ENCODE data around the gene BRAP. TPM values are rescaled to one million over a fixed set of nuclear protein-coding genes. Genes with fewer than 3 reads are reported as not detected.
"Not testable (repeated sequence)": the region's sequence is repeated elsewhere in the genome, so short reads cannot be mapped to it uniquely, and the experiment has no call there.

BRAP gene
- 10 to 100 TPM; 15.8 to 16.4 TPM for total RNA-seq

- Mint-ChIP-seq H3K4me3 (peak within 1 kb of the TSS; percentile 96), H3K27ac (peak within 1 kb of the TSS; percentile 96), H3K9me3 (no peaks in the 10 kb centered on the region), H3K36me3 (ENCODE audit: low read depth) (peaks cover 53% of the 10 kb centered on the region), H3K4me1 (peaks cover 30% of the 10 kb centered on the region), H3K27me3 (no peaks in the 10 kb centered on the region)
- peak; percentile 97 for ATAC-seq (replicated peaks)
Observed at GRCh38 chr12:111685811-111686573, at the start of gene BRAP, which contains the start of gene ACAD10. BRAP (minus strand) TSS chr12:111685956; CDS start chr12:111685792, 164 bp downstream. ACAD10 (plus strand) TSS chr12:111686053; CDS start chr12:111692710, 6,657 bp downstream.

GRCh38 chr12:111733340-111733915, 47.7 kb upstream of the BRAP start:
- no peak for ATAC-seq (replicated peaks)
- Mint-ChIP-seq H3K27ac (no peak overlapping the region), H3K4me1 (no peaks in the 10 kb centered on the region), H3K9me3 (no peaks in the 10 kb centered on the region), H3K4me3 (no peak overlapping the region), H3K27me3 (no peaks in the 10 kb centered on the region), H3K36me3 (ENCODE audit: low read depth) (peaks cover 76% of the 10 kb centered on the region)

GRCh38 chr12:111732786-111733185, 47.0 kb upstream of the BRAP start:
- ATAC-seq (replicated peaks): no peak
- Mint-ChIP-seq H3K27ac (no peak overlapping the region), H3K27me3 (no peaks in the 10 kb centered on the region), H3K4me1 (no peaks in the 10 kb centered on the region), H3K9me3 (no peaks in the 10 kb centered on the region), H3K4me3 (no peak overlapping the region), H3K36me3 (ENCODE audit: low read depth) (peaks cover 75% of the 10 kb centered on the region)

- H3K4me1 Mint-ChIP-seq: no peaks in the 10 kb centered on the region
- ATAC-seq (replicated peaks): no peak
- no peak overlapping the region for H3K4me3 Mint-ChIP-seq
- H3K27ac Mint-ChIP-seq: no peak overlapping the region
- H3K36me3 Mint-ChIP-seq (ENCODE audit: low read depth): peaks cover 62% of the 10 kb centered on the region
- H3K27me3 Mint-ChIP-seq: no peaks in the 10 kb centered on the region
- H3K9me3 Mint-ChIP-seq: no peaks in the 10 kb centered on the region
Observed at GRCh38 chr12:111730420-111730819, 44.7 kb upstream of the BRAP start.

GRCh38 chr12:111728795-111729194, 43.0 kb upstream of the BRAP start:
- ATAC-seq (replicated peaks): no peak
- H3K9me3 Mint-ChIP-seq: no peaks in the 10 kb centered on the region

GRCh38 chr12:111723646-111724360, 38.0 kb upstream of the BRAP start:
- ATAC-seq (replicated peaks); H3K4me3 Mint-ChIP-seq; H3K4me1 Mint-ChIP-seq; H3K9me3 Mint-ChIP-seq; H3K27me3 Mint-ChIP-seq; H3K27ac Mint-ChIP-seq: not testable (repeated sequence)
- H3K36me3 Mint-ChIP-seq (ENCODE audit: low read depth): peaks cover 53% of the 10 kb centered on the region

More at GRCh38 chr12:111728795-111729194, 43.0 kb upstream of the BRAP start:
- Mint-ChIP-seq H3K27me3 (no peaks in the 10 kb centered on the region), H3K36me3 (ENCODE audit: low read depth) (peaks cover 61% of the 10 kb centered on the region), H3K27ac (no peak overlapping the region), H3K4me1 (no peaks in the 10 kb centered on the region), H3K4me3 (no peak overlapping the region)

- Mint-ChIP-seq H3K36me3 (ENCODE audit: low read depth) (peaks cover 69% of the 10 kb centered on the region), H3K4me3 (no peak overlapping the region), H3K27ac (no peak overlapping the region), H3K27me3 (no peaks in the 10 kb centered on the region), H3K4me1 (no peaks in the 10 kb centered on the region), H3K9me3 (no peaks in the 10 kb centered on the region)
- ATAC-seq (replicated peaks): no peak
Observed at GRCh38 chr12:111720457-111720856, 34.7 kb upstream of the BRAP start.

GRCh38 chr12:111719316-111719715, 33.6 kb upstream of the BRAP start:
- not testable (repeated sequence) for ATAC-seq (replicated peaks); H3K27ac Mint-ChIP-seq; H3K9me3 Mint-ChIP-seq; H3K27me3 Mint-ChIP-seq; H3K4me1 Mint-ChIP-seq; H3K4me3 Mint-ChIP-seq
- H3K36me3 Mint-ChIP-seq (ENCODE audit: low read depth): peaks cover 69% of the 10 kb centered on the region

GRCh38 chr12:111715279-111715678, 29.5 kb upstream of the BRAP start:
- no peaks in the 10 kb centered on the region for H3K4me1 Mint-ChIP-seq
- H3K27ac Mint-ChIP-seq: no peak overlapping the region
- no peaks in the 10 kb centered on the region for H3K27me3 Mint-ChIP-seq
- H3K4me3 Mint-ChIP-seq: no peak overlapping the region
- H3K9me3 Mint-ChIP-seq: no peaks in the 10 kb centered on the region
- ATAC-seq (replicated peaks): no peak
- peaks cover 78% of the 10 kb centered on the region for H3K36me3 Mint-ChIP-seq (ENCODE audit: low read depth)

GRCh38 chr12:111706145-111706544, 20.4 kb upstream of the BRAP start:
- Mint-ChIP-seq H3K9me3 (no peaks in the 10 kb centered on the region), H3K27me3 (no peaks in the 10 kb centered on the region), H3K36me3 (ENCODE audit: low read depth) (peaks cover 83% of the 10 kb centered on the region), H3K4me1 (no peaks in the 10 kb centered on the region), H3K4me3 (no peak overlapping the region), H3K27ac (no peak overlapping the region)
- no peak for ATAC-seq (replicated peaks)

GRCh38 chr12:111705672-111706071, 19.9 kb upstream of the BRAP start:
- Mint-ChIP-seq H3K27ac (no peak overlapping the region), H3K36me3 (ENCODE audit: low read depth) (peaks cover 83% of the 10 kb centered on the region), H3K27me3 (no peaks in the 10 kb centered on the region), H3K9me3 (no peaks in the 10 kb centered on the region), H3K4me3 (no peak overlapping the region), H3K4me1 (no peaks in the 10 kb centered on the region)
- no peak for ATAC-seq (replicated peaks)

- Mint-ChIP-seq H3K4me1 (no peaks in the 10 kb centered on the region), H3K9me3 (no peaks in the 10 kb centered on the region), H3K27ac (no peak overlapping the region), H3K36me3 (ENCODE audit: low read depth) (peaks cover 85% of the 10 kb centered on the region), H3K4me3 (no peak overlapping the region), H3K27me3 (no peaks in the 10 kb centered on the region)
- no peak for ATAC-seq (replicated peaks)
Observed at GRCh38 chr12:111699962-111700361, 14.2 kb upstream of the BRAP start.

GRCh38 chr12:111693818-111694217, 8.1 kb upstream of the BRAP start:
- no peak overlapping the region for H3K27ac Mint-ChIP-seq
- H3K4me3 Mint-ChIP-seq: no peak overlapping the region
- peaks cover 5% of the 10 kb centered on the region for H3K4me1 Mint-ChIP-seq
- ATAC-seq (replicated peaks): no peak
- H3K9me3 Mint-ChIP-seq: no peaks in the 10 kb centered on the region
- peaks cover 78% of the 10 kb centered on the region for H3K36me3 Mint-ChIP-seq (ENCODE audit: low read depth)
- no peaks in the 10 kb centered on the region for H3K27me3 Mint-ChIP-seq

- H3K27ac Mint-ChIP-seq: peak overlapping the region; percentile 23
- no peak for ATAC-seq (replicated peaks)
- H3K4me3 Mint-ChIP-seq: no peak overlapping the region
- H3K4me1 Mint-ChIP-seq: peaks cover 5% of the 10 kb centered on the region
- H3K27me3 Mint-ChIP-seq: no peaks in the 10 kb centered on the region
- peaks cover 67% of the 10 kb centered on the region for H3K36me3 Mint-ChIP-seq (ENCODE audit: low read depth)
- no peaks in the 10 kb centered on the region for H3K9me3 Mint-ChIP-seq
Observed at GRCh38 chr12:111692575-111693210, 6.9 kb upstream of the BRAP start.

Measured in activated T-helper 17 cell treated with anti-CD3 and anti-CD28 coated beads, Interleukin-2, amount 50 U/mL, for 72 hours (primary cell).